Right cardiac atrium (tissue), 5 donors: ENCODE measurements around the gene TSKS. TPM values are rescaled to one million over a fixed set of nuclear protein-coding genes. Genes with fewer than 3 reads are reported as not detected.

Source experiments
- ATAC-seq, 2 donors: fragments of 200-7000 bp; cut with Tn5 transposase; one replicate each; pipeline versions ENCODE4 v1.8.0 to v1.9.1; 2020; ENCODE audit warnings: moderate library complexity in 2 of 2, mild to moderate bottlenecking in 1 of 2
- DNase-seq, 3 donors: peaks; one replicate each; pipeline ENCODE4 v3.0.0-alpha.2; 2020
- H3K27ac ChIP-seq: one replicate; pipeline ENCODE4 v1.5.1; 2013; ENCODE audit warnings: mild to moderate bottlenecking, low read length, control low read depth, moderate library complexity
- H3K27me3 ChIP-seq: one replicate; pipeline ENCODE4 v1.6.1; 2013; ENCODE audit not compliant: control insufficient read depth, insufficient read depth
- H3K4me1 ChIP-seq: one replicate; pipeline ENCODE4 v1.6.1; 2013; ENCODE audit warnings: low read length; ENCODE audit not compliant: control insufficient read depth, insufficient read depth
- H3K4me3 ChIP-seq: one replicate; pipeline ENCODE4 v1.5.1; 2013; ENCODE audit warnings: low read length, control low read depth
- H3K9me3 ChIP-seq: one replicate; pipeline ENCODE4 v1.6.1; 2013; ENCODE audit warnings: low read length; ENCODE audit not compliant: control insufficient read depth
- WGBS: extraction: QIAGEN DNeasy Blood & Tissue Kit; methylation state at CpG from one replicate; pipeline ENCODE4 v1.1.7; 2013; 5-methylcytosine and 5-hydroxymethylcytosine counted together
- intact Hi-C, 4 donors: fragments of 100-400 bp; cut with DNase I; formaldehyde crosslinking; loops; one replicate each; pipeline versions ENCODE4 v1.11.0 to v1.14.0; 2022 to 2023
- polyA plus RNA-seq: library from polyadenylated mRNA; stranded (reverse); fragments of 200-250 nt; gene quantifications from one replicate; pipeline ENCODE4 v1.2.3, GENCODE V29; 2013
- total RNA-seq, 4 donors: library from RNA; stranded (reverse); fragmentation: NEBNext Ultra II Directional; extraction: Animal tissue kit (Norgen Biotek cat#: 25700); gene quantifications; one replicate each; pipeline ENCODE4 v1.2.1, GENCODE V29; 2021
- donor health status: healthy with polysubstance abuse.
- donor health status: DM: no; HTN: yes; CAD: no.
- donor health status: DM: no; HTN: no; CAD: no.
- donor health status: DM: no; HTN: yes; CAD: no; lungs with severe emphysema.
- donor health status: DM: yes; HTN: yes; CAD: no.

The TSKS gene
- total and polyA plus RNA-seq, 5 donors = 0.59 to 1.4 (median 1.1) TPM

DNA sequence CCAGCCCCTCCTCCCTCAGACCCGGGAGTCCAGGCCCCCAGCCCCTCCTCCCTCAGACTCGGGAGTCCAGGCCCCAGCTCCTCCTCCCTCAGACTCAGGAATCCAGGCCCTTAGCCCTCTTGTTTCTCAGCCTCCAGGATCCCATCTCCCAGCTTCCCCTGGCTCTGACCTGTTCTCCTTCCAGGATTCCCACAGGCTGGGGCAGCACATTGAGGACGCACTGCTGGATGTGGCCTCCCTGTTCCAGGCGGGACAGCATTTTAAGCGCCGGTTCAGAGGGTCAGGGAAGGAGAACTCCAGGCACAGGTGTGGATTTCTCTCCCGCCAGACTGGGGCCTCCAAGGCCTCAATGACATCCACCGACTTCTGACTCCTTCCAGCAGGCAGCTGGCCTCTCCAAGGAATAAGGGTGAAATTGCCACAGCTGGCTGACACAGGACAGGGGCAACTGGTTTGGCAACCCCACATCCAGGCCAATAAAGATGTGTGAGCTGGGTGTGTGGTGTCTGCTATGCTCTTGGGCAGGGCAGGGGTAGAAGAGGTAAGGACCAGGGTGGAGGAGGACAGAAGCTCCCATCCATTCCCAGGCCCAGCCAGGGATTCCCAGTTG is 49.8 kb downstream of the TSKS start:
- WGBS = 86% methylated on average over 7 of the region's 8 CpGs
- no peaks in the 10 kb centered on the region for H3K9me3 ChIP-seq
- ATAC-seq (no peak), DNase-seq (no peak)
- H3K27me3 ChIP-seq = no peaks in the 10 kb centered on the region
- no peaks in the 10 kb centered on the region for H3K4me1 ChIP-seq
- intact Hi-C loops = no loop called here
- no peak overlapping the region for H3K4me3 ChIP-seq
- no peak overlapping the region for H3K27ac ChIP-seq

DNA sequence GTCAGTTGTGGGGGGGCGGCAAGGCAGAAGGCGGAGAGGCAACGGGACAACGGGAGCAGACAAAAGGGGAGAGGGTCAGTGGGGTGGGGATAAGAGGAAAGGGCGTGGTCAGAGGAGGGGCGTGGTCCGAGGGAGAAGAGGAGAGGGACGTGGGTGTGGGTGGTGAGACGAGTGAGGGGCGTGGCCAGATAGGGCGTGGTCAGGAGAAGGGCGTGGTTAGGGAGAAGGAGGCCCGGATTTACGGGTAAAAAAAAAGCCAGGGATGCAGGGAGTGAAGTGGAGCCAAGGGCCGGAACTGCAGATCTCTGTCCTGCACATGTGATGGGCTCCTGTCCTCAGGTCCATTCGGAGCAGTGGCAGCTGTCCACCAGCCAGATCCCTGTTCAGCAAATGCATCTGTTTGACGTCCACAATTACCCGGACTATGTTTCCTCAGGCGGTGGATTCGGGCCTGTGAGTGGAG is 50.7 kb downstream of the TSKS start:
- DNase-seq (peak; percentile 54 to 77 (median 72)), ATAC-seq (peak in 1 of 2 donors; percentile 48)
- H3K9me3 ChIP-seq = no peaks in the 10 kb centered on the region
- H3K27ac ChIP-seq = no peak overlapping the region
- H3K4me3 ChIP-seq = no peak overlapping the region
- H3K4me1 ChIP-seq = no peaks in the 10 kb centered on the region
- H3K27me3 ChIP-seq = no peaks in the 10 kb centered on the region
- intact Hi-C loops = no loop called here
- WGBS = 56% methylated on average over 20 of the region's 20 CpGs

DNA sequence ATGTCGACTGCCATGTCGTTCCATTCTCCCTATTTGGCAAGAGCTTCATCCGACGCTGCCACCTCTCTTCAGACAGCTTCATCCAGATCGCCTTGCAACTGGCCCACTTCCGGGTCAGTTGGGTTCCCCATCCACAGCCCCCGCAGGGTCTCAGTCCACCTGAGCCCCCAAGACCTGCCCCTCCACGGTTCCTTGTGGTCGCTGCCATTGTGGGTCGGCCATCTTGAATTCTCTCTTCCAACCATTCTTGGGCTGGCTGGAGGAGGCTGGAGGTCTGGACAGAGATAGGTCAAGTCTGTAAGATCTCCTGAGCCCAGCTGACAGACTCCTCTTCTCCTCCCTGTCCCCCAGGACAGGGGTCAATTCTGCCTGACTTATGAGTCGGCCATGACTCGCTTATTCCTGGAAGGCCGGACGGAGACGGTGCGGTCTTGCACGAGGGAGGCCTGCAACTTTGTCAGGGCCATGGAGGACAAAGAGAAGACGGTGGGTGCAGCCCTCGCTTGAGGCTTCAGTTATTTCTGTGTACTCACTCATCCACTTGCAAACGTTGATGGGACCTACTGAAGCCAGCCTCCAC is 52.6 kb downstream of the TSKS start:
- Histone ChIP-seq H3K4me1 (no peaks in the 10 kb centered on the region), H3K9me3 (no peaks in the 10 kb centered on the region), H3K4me3 (no peak overlapping the region), H3K27ac (no peak overlapping the region), H3K27me3 (no peaks in the 10 kb centered on the region)
- intact Hi-C loops = no loop called here
- ATAC-seq (no peak), DNase-seq (no peak)
- 91% methylated on average over 20 of the region's 20 CpGs for WGBS

DNA sequence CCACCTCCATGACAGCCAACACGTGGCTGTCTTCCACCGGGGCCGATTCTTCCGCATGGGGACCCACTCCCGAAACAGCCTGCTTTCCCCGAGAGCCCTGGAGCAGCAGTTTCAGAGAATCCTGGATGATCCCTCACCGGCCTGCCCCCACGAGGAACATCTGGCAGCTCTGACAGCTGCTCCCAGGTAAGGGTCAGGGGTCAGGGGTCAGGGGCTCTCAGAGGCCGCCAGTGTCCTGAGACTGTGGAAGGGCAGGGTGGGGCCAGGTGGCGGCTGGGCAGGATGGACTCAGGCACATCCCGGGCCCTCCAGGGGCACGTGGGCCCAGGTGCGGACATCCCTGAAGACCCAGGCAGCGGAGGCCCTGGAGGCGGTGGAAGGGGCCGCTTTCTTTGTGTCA is 57.2 kb downstream of the TSKS start:
- no peak overlapping the region for H3K27ac ChIP-seq
- H3K4me3 ChIP-seq = no peak overlapping the region
- H3K4me1 ChIP-seq = no peaks in the 10 kb centered on the region
- ATAC-seq (no peak), DNase-seq (peak in 1 of 3 donors; percentile 37)
- no peaks in the 10 kb centered on the region for H3K27me3 ChIP-seq
- H3K9me3 ChIP-seq = no peaks in the 10 kb centered on the region
- intact Hi-C loops = no loop called here
- 93% methylated on average over 16 of the region's 16 CpGs for WGBS

DNA sequence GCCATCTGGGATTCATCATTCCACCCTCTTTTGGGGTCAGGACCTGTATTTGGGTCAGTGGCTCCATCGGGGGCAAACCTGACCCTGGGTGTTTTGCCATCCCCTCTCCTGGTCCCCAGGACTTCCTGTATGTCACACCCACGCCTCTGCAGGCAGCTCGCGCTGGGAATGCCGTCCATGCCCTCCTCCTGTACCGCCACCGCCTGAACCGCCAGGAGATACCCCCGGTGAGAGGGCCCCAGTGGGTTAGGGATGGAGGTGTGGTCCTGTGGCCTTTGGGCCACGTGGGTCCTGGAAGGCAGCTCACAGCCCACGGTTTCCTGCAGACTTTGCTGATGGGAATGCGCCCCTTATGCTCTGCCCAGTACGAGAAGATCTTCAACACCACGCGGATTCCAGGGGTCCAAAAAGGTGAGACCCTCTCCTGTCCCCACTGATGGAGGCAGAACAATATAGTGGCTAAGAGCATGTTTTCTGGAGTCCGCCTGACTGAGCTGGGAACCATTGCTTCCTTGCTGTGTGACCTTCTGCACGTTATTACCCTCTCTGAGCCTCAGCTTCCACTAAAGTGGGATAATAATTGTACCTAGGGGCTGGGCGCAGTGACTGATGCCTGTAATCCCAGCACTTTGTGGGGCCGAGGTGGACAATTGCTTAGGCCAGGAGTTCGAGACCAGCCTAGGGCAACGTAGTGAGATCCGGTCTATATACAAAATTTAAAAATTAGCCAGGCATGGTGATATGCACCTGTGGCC is 58.0 kb downstream of the TSKS start:
- Histone ChIP-seq H3K27me3 (no peaks in the 10 kb centered on the region), H3K27ac (no peak overlapping the region), H3K4me1 (no peaks in the 10 kb centered on the region), H3K9me3 (no peaks in the 10 kb centered on the region), H3K4me3 (no peak overlapping the region)
- intact Hi-C loops = no loop called here
- peak in 1 of 3 donors; percentile 15 for DNase-seq
- no peak for ATAC-seq
- WGBS = 92% methylated on average over 22 of the region's 22 CpGs

DNA sequence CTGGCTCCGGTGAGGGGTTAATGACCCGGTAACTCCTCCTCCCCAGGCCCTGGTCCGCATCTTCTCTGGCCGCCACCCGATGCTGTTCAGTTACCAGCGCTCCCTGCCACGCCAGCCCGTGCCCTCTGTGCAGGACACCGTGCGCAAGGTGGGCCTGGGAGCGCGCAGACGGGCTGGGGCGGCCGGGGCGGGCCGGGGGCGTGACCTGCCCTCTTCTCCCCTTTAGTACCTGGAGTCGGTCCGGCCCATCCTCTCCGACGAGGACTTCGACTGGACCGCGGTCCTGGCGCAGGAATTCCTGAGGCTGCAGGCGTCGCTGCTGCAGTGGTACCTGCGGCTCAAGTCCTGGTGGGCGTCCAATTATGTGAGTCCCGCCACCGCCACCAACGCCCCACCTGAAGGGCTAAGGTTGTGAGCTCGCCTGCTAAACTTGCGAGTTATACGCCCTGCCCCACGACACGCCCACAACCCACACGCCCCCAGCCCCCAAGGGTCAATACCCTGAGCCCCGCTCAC is 61.8 kb downstream of the TSKS start:
- 66% methylated on average over 40 of the region's 40 CpGs for WGBS
- intact Hi-C loops = no loop called here
- Histone ChIP-seq H3K9me3 (no peaks in the 10 kb centered on the region), H3K4me3 (no peak overlapping the region), H3K27me3 (no peaks in the 10 kb centered on the region), H3K4me1 (no peaks in the 10 kb centered on the region), H3K27ac (no peak overlapping the region)
- DNase-seq = peak in 2 of 3 donors; percentile 28 to 54
- peak; percentile 22 to 25 for ATAC-seq

DNA sequence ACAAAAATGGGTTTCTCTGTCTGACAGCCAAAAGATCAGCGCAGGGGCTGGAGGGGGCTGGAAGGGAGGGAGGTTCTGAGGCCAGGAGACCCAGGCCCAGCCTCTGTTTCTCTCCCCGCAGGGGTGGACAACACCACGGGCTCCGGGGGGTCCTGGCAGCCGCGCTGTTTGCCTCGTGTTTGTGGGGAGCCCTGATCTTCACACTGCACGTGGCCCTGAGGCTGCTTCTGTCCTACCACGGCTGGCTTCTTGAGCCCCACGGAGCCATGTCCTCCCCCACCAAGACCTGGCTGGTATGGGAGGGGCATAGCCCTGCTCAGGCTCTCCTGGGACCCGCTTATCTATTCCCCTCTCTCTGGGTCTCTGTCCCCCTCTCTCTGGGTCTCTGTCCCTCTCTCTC is 62.5 kb downstream of the TSKS start:
- 65% methylated on average over 11 of the region's 11 CpGs for WGBS
- intact Hi-C loops = no loop called here
- peak in 1 of 3 donors; percentile 21 for DNase-seq
- H3K27me3 ChIP-seq = no peaks in the 10 kb centered on the region
- H3K4me3 ChIP-seq = no peak overlapping the region
- no peak overlapping the region for H3K27ac ChIP-seq
- ATAC-seq = peak; percentile 22 to 36
- H3K4me1 ChIP-seq = no peaks in the 10 kb centered on the region
- no peaks in the 10 kb centered on the region for H3K9me3 ChIP-seq

DNA sequence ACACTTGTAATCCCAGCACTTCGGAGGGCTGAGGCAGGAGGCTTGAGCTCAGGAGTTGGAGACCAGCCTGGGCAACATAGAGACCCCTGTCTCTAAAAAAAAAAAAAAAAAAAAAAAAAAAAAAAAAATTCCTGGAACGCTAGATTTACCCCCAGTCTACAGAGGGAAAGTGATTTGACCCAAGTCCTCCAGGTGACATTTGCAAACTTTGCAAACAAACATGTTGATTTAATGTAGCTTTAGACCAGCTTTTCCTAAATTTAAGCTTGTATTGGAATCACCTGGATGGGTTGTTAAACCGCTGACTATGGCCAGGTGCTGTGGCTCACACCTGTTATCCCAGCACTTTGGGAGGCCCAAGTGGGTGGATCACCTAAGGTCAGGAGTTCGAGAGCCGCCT is 63.7 kb downstream of the TSKS start:
- Histone ChIP-seq H3K27ac (no peak overlapping the region), H3K9me3 (no peaks in the 10 kb centered on the region), H3K4me1 (no peaks in the 10 kb centered on the region), H3K27me3 (no peaks in the 10 kb centered on the region), H3K4me3 (no peak overlapping the region)
- peak in 1 of 3 donors; percentile 2 for DNase-seq
- ATAC-seq = no peak
- 96% methylated on average over 5 of the region's 5 CpGs for WGBS
- intact Hi-C loops = no loop called here

DNA sequence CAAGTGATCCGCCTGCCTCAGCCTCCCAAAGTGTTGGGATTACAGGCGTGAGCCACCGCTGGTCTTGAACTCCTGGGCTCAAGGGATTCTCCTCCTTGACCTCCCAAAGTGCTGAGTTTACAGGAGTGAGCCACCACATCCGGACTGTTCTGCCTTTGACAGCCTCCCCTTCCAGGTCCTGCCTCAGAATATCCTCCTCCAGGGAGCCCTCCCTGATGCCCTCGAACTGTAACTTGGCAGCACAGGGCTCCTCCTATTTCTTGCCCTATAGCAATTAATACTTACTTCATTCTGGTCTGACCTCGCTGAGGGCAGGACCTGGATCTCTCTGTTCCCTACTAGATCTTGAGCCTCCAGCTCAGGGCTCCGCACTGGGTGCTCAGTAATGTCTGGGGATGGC is 66.2 kb downstream of the TSKS start:
- H3K4me1 ChIP-seq = no peaks in the 10 kb centered on the region
- no peaks in the 10 kb centered on the region for H3K27me3 ChIP-seq
- DNase-seq (peak in 2 of 3 donors; percentile 3 to 17), ATAC-seq (no peak)
- no peaks in the 10 kb centered on the region for H3K9me3 ChIP-seq
- 95% methylated on average over 7 of the region's 7 CpGs for WGBS
- H3K4me3 ChIP-seq = no peak overlapping the region
- intact Hi-C loops = no loop called here
- H3K27ac ChIP-seq = no peak overlapping the region

DNA sequence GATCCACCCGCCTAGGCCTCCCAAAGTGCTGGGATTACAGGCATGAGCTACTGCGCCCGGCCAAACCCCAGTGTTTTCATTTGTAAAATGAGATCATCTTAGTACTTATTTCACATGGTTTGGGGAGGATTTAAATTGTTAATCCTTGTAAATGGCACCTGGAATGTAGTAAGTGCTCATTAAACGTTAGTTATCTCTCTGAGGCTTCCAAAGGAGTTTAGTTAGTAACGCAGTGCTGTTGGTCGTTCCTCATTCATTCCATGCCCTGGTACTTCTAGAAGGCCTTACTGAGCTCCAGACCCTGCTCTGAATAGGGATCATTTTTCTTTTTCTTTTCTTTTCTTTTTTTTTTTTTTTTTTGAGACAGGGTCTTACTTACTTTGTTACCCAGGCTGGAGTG is 67.0 kb downstream of the TSKS start:
- DNase-seq (no peak), ATAC-seq (no peak)
- Histone ChIP-seq H3K27ac (no peak overlapping the region), H3K4me3 (no peak overlapping the region), H3K4me1 (no peaks in the 10 kb centered on the region), H3K27me3 (no peaks in the 10 kb centered on the region), H3K9me3 (no peaks in the 10 kb centered on the region)
- WGBS = 94% methylated on average over 6 of the region's 6 CpGs
- intact Hi-C loops = no loop called here

DNA sequence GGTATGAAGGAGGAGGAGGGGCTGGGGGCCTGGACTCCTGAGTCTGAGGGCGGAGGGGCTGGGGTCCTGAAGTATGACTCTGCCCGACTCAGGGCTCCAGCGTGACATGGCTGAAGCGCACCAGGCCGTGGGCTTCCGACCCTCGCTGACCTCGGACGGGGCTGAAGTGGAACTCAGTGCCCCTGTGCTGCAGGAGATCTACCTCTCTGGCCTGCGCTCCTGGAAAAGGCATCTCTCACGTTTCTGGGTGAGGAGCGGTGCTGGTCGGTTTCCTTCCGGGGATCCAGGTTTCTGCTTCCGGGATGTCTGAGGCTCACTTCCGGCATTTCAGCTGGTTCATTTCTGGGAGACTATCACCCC is 71.0 kb downstream of the TSKS start:
- H3K4me1 ChIP-seq = no peaks in the 10 kb centered on the region
- ATAC-seq (no peak), DNase-seq (peak in 2 of 3 donors; percentile 47 to 51)
- WGBS = 70% methylated on average over 16 of the region's 16 CpGs
- intact Hi-C loops = no loop called here
- H3K27me3 ChIP-seq = no peaks in the 10 kb centered on the region
- no peak overlapping the region for H3K27ac ChIP-seq
- no peak overlapping the region for H3K4me3 ChIP-seq
- no peaks in the 10 kb centered on the region for H3K9me3 ChIP-seq
